Activated CD8-positive, alpha-beta memory T cell treated with anti-CD3 and anti-CD28 coated beads, Interleukin-2, amount 50 U/mL, for 48 hours (primary cell): ENCODE measurements around the gene CFAP91.
"Not testable (repeated sequence)": the region's sequence is repeated elsewhere in the genome, so short reads cannot be mapped to it uniquely, and the experiment has no call there.

Experiments
- DNase-seq: peaks from one replicate; pipeline ENCODE4 v3.0.0-alpha.2; 2020

The CFAP91 gene

GRCh38 chr3:119678209-119678608, 24.6 kb upstream of the CFAP91 start:
- DNase-seq = not testable (repeated sequence)

DNA sequence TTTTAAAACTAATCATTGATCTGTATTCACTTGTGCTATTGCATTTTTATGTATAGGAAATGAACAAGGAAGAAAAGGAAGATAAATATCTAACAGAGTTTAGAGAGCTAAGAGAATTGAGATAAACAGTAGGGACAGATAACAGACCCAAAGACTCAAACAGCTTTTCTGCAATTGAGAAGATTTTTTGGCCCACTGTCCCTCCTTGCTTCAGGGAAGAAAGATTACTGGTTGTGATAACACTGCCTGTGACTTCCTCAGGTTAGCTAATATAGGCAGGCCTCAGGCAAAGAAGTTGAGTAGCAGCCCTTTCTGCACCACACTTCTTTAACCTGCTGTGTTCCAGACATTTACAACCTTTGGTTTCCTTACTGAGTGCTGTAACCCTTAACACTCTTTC, 22.9 kb upstream of the CFAP91 start:
- DNase-seq = no peak

- DNase-seq = no peak
Measured at GRCh38 chr3:119681279-119681678, 21.5 kb upstream of the CFAP91 start.

DNA sequence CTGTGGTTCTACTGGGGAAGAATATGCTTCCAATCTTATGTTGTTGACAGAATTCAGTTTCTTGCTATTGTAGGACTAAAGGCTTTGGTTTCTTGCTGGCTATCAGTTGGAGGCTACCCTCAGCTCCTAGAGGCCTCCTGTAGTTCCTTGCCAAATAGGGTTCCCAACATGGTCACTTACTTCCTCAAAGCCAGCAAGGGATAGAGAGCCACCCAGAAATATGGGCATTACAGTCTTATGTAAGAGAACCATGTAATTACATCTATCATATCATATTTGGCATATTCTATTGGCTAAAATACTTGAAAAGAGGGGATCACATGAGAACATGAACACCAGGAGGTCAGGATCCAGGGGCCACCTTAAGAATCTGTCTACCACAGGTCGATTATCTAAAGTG, 19.4 kb upstream of the CFAP91 start:
- no peak for DNase-seq

GRCh38 chr3:119690043-119690656, 12.7 kb upstream of the CFAP91 start:
- DNase-seq = no peak

- DNase-seq = no peak
Measured at GRCh38 chr3:119695480-119695879, 7.3 kb upstream of the CFAP91 start.

DNA sequence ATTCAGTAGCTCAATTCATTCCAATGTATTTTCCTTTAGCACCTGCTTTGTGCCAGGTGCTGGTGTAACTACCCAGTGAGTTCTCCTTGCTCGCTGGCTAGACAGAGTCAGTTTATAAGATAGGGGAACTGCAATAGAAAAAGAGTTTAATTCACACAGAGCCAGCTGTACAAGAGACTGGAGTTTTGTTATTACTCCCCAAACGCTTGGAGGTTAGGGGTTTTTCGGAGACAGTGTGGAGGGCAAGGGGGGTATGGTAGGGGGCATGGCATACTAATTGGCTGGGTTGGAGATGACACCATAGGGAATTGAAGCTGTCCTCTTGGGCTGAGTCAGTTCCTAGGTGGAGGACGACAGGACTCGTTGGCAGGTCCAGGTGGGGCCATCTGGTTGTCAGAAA, 5.4 kb upstream of the CFAP91 start:
- no peak for DNase-seq

GRCh38 chr3:119700269-119700919, 2.4 kb upstream of the CFAP91 start:
- no peak for DNase-seq

- no peak for DNase-seq
Measured at GRCh38 chr3:119700920-119701734, 1.7 kb upstream of the CFAP91 start.

DNA sequence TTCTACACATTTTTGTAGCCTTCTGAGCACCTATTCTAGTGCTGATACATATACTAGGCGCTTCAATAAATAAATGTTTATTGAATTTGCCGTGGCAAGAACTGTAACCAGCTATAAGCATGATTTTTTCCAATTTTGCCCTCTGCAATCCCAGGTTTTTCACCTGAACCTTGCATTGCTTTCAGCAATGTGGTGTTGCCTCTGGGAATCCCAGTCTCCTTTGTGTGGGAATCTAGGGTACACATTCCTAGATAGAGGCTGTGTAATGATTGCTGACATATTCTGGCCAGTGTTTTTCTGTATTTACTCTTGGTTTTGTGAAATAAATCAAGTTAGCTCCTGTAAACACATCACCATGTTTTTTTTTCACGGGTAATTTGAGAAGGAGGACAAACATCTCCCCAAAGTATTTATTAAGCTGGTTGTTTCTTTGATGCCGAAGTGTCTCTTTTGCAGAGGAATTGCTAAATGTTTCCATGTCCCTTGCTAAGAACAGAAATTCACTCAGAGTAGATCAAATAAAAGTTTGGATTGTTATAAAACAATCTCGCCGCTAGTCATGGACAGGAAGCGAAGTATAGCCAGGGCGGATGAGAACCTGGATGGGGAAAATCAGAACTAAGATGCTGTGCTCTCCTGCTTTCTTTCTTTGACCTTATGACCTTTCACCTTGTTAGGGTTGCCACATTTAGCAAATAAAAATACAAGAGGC, 1.2 kb downstream of the CFAP91 start:
- no peak for DNase-seq

DNA sequence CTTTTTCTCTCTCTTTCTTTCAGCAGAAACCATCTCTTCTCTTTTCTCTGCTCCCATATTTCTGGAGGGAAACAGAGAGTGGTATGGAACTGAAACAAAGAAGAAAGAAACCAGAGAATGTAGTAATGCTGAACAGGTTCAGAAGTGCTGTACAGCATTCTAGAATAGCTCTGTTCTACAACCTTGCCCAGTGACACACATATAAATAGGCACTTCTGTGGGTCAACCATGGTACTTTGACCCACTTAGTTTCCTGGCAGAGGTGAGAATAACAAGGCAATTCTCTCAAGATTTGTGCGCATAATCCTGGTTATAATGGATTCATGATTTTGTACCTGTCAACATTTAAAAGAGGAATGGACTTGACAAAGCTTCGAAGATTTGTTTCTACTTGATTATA, 12.3 kb downstream of the CFAP91 start:
- DNase-seq = no peak

DNA sequence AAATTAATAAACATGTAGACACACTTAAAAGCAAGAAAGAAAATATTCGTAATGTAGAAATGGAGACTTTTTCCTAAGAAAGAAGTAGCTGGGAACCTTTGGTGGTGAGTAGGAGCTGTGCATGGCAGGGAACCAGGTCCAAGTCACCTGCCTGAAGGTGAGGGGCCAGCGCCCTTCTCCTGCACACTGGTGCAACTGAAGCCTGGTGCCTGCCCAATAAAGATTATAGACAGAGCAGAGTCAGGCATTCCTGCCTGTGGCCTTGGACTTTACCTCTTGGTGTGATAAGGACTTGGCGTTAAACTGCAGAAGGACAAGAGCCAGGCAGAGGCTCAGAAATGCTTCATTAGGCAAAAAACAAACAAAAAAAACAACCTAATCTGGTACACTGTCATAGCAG, 14.2 kb downstream of the CFAP91 start:
- DNase-seq = no peak

DNA sequence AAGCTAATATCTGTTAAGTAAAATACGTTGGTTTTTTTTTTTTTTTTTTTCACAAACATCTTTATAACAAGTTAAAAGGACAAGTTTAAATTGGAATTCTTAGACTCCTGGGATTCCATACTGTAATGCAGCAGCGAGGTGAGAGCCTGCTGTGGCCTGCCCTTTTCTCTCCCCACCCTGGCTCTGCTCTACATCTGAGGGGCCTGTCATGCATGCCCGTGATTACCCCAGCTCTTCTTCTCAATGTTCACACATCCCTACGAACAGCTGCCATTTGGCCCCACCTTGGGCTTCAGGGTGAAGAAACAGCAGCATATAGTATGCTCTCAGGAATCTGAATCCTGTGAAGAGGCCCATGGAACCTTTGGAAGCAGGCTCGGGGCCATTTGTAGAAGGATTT, 14.7 kb downstream of the CFAP91 start:
- DNase-seq = no peak

DNA sequence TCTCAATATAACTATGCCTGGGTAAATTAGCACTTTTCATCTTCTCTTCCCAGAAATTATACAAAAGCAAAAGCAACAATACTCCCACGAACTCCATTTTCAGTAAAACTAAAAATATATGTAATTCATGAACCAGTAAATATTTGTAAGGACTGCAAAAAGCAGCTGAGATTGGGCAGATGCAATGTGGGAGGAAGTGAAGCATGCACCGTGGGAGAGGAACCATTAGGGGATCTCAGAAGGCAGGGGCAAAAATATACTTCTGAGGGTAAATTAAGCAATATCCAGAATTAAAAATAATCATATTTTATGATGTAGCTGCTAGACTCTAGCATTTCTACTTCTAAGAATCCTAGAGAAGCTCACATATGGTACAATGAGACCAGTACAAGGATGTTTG, 20.2 kb downstream of the CFAP91 start:
- no peak for DNase-seq

- no peak for DNase-seq
Measured at GRCh38 chr3:119726909-119727308, 24.1 kb downstream of the CFAP91 start.

DNA sequence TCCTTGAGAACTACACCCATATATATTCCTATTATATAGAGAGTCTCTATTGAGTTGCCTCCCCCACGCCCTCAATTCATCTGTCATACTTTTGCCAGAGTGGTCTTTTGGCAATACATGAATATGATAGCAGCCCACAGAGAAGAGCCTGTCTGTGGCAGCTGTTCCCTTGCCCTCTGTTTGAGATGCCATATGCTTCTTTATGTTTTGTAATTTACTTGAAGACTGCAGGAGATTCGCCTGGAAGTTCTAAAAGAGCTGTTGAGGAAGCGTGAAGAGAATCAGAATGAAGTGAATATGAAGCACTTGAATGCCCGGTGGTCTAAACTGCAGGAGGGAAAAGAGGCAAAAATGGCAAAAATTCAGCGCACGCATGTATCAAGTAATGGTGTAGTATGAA, 27.2 kb downstream of the CFAP91 start:
- DNase-seq = no peak

GRCh38 chr3:119731560-119732343, 28.9 kb downstream of the CFAP91 start:
- DNase-seq = no peak

DNA sequence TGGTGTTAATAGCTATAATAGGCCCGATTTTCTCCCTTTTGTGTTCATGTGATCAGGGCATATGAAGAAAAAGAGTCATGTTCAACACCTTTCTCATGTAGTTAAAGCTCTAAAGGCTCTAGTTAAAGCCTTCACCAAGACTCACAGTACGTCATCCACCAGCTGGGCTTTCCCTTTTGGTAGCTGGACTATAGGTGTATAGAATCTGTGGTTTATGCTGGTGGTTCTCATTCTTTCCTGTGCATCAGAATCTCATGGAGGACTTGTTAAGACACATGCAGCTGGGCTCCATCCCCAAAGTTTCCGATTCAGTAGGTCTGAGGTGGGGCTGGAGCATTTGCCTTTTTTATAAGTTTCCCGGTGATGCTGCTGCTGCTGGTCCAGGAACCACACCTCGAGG, 31.0 kb downstream of the CFAP91 start:
- DNase-seq = no peak

DNA sequence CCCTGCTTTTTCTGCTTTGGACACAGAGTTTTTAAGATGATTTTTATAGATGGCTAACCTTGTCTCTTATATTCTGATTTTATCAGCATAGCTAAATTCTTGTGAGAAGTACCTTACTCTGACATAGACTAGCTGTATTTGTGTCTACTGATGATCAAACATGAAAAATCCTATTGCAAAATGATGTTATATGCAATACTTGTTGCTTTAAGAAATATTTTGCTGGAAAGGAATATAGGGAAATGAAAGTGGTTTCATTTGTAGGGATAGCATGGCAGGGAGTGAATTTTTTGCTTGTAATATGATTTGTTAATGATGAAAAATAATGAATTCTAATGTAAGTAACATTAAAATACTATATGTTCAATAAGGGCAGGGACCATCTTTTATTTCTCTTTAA, 35.9 kb downstream of the CFAP91 start:
- no peak for DNase-seq

GRCh38 chr3:119741657-119742590, 39.1 kb downstream of the CFAP91 start:
- no peak for DNase-seq

DNA sequence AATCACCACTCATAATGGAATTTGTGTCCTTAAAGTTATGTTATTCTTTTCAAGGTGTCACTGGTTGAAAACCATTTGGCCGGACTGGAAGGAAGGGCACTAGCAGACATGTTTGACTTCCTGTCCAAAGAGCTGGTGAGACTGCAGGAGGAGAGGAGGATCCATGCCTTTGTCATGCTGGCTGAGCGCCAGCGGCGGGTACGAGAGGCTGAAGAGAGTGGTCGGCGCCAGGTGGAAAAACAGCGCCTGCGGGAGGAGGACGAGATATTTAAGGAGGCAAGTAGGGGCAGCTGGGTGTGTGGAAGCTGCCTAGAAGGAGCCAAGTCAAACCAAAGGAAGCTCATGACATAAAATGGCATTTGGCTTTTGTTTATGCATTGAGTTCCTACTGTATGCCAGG, 41.1 kb downstream of the CFAP91 start:
- no peak for DNase-seq

DNA sequence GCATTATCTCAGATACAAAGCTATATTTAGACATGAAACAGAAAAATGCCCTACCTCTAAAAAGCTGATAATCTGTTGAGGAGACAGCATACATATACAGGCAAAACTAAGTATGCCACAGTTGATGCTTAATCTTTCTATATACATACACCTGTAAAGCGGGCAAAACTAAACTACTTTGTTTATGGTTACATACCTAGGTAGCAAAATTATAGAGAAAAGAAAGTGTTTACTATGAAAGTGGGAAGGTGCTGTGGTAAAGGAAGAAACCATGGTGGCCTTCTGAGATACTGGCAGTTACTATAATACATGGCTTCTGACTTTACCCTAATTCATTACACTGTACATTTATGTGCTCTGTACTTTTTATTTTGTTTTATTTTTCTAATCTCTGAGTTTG, 43.1 kb downstream of the CFAP91 start:
- DNase-seq = no peak
